ENCODE data around the gene PTCHD4. TPM values are rescaled to one million over a fixed set of nuclear protein-coding genes. Genes with fewer than 3 reads are reported as not detected.

The PTCHD4 gene
- total and polyA plus RNA-seq, 4 donors: 0.07 to 0.65 TPM; not detected in 2

DNA sequence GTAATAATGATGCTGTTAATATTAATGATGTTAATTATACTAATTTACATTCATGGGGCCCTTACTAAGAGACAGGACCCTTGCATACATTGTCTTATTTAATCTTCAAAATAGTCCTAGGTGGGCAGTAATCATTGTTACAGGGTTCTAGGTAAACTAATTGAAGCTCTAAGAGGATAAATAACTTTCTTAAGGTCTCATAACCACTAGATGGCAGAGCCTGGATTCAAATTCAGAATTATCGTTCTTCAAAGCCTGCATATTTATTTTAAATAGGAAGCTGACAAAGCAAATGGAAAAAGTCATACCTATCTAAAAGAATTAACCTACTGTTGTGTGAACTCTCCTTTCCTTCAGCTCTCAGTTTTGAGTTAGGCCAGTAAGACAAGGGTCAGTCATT, 23.5 kb downstream of the PTCHD4 start:
- H3K27ac ChIP-seq (ENCODE audit: low read depth in 1 of 2, low read length in 2 of 2): no peak overlapping the region
- TF ChIP-seq SP1 (IDR thresholded peaks at IDR 0.05): no peak
- TF ChIP-seq, protein P1, sequence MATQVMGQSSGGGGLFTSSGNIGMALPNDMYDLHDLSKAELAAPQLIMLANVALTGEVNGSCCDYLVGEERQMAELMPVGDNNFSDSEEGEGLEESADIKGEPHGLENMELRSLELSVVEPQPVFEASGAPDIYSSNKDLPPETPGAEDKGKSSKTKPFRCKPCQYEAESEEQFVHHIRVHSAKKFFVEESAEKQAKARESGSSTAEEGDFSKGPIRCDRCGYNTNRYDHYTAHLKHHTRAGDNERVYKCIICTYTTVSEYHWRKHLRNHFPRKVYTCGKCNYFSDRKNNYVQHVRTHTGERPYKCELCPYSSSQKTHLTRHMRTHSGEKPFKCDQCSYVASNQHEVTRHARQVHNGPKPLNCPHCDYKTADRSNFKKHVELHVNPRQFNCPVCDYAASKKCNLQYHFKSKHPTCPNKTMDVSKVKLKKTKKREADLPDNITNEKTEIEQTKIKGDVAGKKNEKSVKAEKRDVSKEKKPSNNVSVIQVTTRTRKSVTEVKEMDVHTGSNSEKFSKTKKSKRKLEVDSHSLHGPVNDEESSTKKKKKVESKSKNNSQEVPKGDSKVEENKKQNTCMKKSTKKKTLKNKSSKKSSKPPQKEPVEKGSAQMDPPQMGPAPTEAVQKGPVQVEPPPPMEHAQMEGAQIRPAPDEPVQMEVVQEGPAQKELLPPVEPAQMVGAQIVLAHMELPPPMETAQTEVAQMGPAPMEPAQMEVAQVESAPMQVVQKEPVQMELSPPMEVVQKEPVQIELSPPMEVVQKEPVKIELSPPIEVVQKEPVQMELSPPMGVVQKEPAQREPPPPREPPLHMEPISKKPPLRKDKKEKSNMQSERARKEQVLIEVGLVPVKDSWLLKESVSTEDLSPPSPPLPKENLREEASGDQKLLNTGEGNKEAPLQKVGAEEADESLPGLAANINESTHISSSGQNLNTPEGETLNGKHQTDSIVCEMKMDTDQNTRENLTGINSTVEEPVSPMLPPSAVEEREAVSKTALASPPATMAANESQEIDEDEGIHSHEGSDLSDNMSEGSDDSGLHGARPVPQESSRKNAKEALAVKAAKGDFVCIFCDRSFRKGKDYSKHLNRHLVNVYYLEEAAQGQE (IDR thresholded peaks at IDR 0.05): no peak
- no peak for TF ChIP-seq TAF1 (conservative IDR thresholded peaks at IDR 0.05)
- TF ChIP-seq FOXA2 (IDR thresholded peaks at IDR 0.05): no peak
- peak; percentile 61 for TF ChIP-seq RAD21 (IDR thresholded peaks at IDR 0.05)
- TF ChIP-seq GABPA (IDR thresholded peaks at IDR 0.05 in 1 of 2, conservative IDR thresholded peaks at IDR 0.05 in 1 of 2): no peak
- TF ChIP-seq FOXA1 (IDR thresholded peaks at IDR 0.05): no peak
- no peaks in the 10 kb centered on the region for H3K9me3 ChIP-seq (ENCODE audit: control insufficient read depth in 4 of 4, low read length in 3 of 4)
- H3K4me1 ChIP-seq (ENCODE audit: control insufficient read depth in 4 of 4, insufficient read depth in 4 of 4, low read length in 3 of 4): no peaks in the 10 kb centered on the region
- no peaks in the 10 kb centered on the region for H3K27me3 ChIP-seq (ENCODE audit: control insufficient read depth in 4 of 4, insufficient read depth in 4 of 4, low read length in 3 of 4)
- H3K9ac ChIP-seq (ENCODE audit: low read depth in 1 of 2, low read length in 2 of 2): no peak overlapping the region
- no peak overlapping the region for H3K4me3 ChIP-seq (ENCODE audit: low read depth in 1 of 3, low read length in 3 of 3)
- no peaks in the 10 kb centered on the region for H3K36me3 ChIP-seq (ENCODE audit: control insufficient read depth in 4 of 4, insufficient read depth in 3 of 4, low read depth in 1 of 4, low read length in 3 of 4)
- DNase-seq (ENCODE audit: low spot score): no peak
- 12% methylated on average over 1 of the region's 1 CpG for WGBS

GRCh38 chr6:48086187-48086586, 24.8 kb downstream of the PTCHD4 start:
- Histone ChIP-seq H3K36me3 (ENCODE audit: control insufficient read depth in 4 of 4, insufficient read depth in 3 of 4, low read depth in 1 of 4, low read length in 3 of 4) (no peaks in the 10 kb centered on the region), H3K4me1 (ENCODE audit: control insufficient read depth in 4 of 4, insufficient read depth in 4 of 4, low read length in 3 of 4) (no peaks in the 10 kb centered on the region), H3K27ac (ENCODE audit: low read depth in 1 of 2, low read length in 2 of 2) (no peak overlapping the region), H3K9ac (ENCODE audit: low read depth in 1 of 2, low read length in 2 of 2) (no peak overlapping the region), H3K27me3 (ENCODE audit: control insufficient read depth in 4 of 4, insufficient read depth in 4 of 4, low read length in 3 of 4) (no peaks in the 10 kb centered on the region), H3K4me3 (ENCODE audit: low read depth in 1 of 3, low read length in 3 of 3) (no peak overlapping the region), H3K9me3 (ENCODE audit: control insufficient read depth in 4 of 4, low read length in 3 of 4) (no peaks in the 10 kb centered on the region)
- no peak for DNase-seq (ENCODE audit: low spot score)
- 49% methylated on average over 1 of the region's 1 CpG for WGBS
- TF ChIP-seq JUND (IDR thresholded peaks at IDR 0.05): no peak
- TF ChIP-seq HNF4G (IDR thresholded peaks at IDR 0.05): no peak
- TF ChIP-seq GABPA (IDR thresholded peaks at IDR 0.05 in 1 of 2, conservative IDR thresholded peaks at IDR 0.05 in 1 of 2): no peak
- TF ChIP-seq RAD21 (IDR thresholded peaks at IDR 0.05): no peak
- TF ChIP-seq YY1 (IDR thresholded peaks at IDR 0.05): no peak
- no peak for TF ChIP-seq FOXA2 (IDR thresholded peaks at IDR 0.05)
- no peak for TF ChIP-seq SP1 (IDR thresholded peaks at IDR 0.05)
- no peak for TF ChIP-seq ATF3 (IDR thresholded peaks at IDR 0.05)
- no peak for TF ChIP-seq TAF1 (conservative IDR thresholded peaks at IDR 0.05)

- Histone ChIP-seq H3K9me3 (ENCODE audit: control insufficient read depth in 4 of 4, low read length in 3 of 4) (no peaks in the 10 kb centered on the region), H3K4me3 (ENCODE audit: low read depth in 1 of 3, low read length in 3 of 3) (no peak overlapping the region), H3K4me1 (ENCODE audit: control insufficient read depth in 4 of 4, insufficient read depth in 4 of 4, low read length in 3 of 4) (no peaks in the 10 kb centered on the region), H3K27me3 (ENCODE audit: control insufficient read depth in 4 of 4, insufficient read depth in 4 of 4, low read length in 3 of 4) (peaks cover 0 to 3% (median 0%) of the 10 kb centered on the region in 4 donors), H3K36me3 (ENCODE audit: control insufficient read depth in 4 of 4, insufficient read depth in 3 of 4, low read depth in 1 of 4, low read length in 3 of 4) (no peaks in the 10 kb centered on the region), H3K27ac (ENCODE audit: low read depth in 1 of 2, low read length in 2 of 2) (no peak overlapping the region), H3K9ac (ENCODE audit: low read depth in 1 of 2, low read length in 2 of 2) (no peak overlapping the region)
- no peak for DNase-seq (ENCODE audit: low spot score)
- TF ChIP-seq HNF4G (IDR thresholded peaks at IDR 0.05) (no peak), ATF3 (IDR thresholded peaks at IDR 0.05) (no peak), NR2F2 (IDR thresholded peaks at IDR 0.05) (no peak), FOXA1 (IDR thresholded peaks at IDR 0.05) (no peak), EGR1 (IDR thresholded peaks at IDR 0.05; ENCODE audit: low read depth in 2 of 2) (no peak), TAF1 (conservative IDR thresholded peaks at IDR 0.05) (no peak)
Measured at GRCh38 chr6:48085131-48085741, 25.8 kb downstream of the PTCHD4 start.
